CD14-positive monocyte (primary cell): ENCODE data around the gene ZNF281. TPM values are rescaled to one million over a fixed set of nuclear protein-coding genes. Genes with fewer than 3 reads are reported as not detected.

Experiments used
- DNase-seq, 3 donors: peaks; one replicate each; pipeline ENCODE4 v3.0.0-alpha.2; 2011 to 2022
- H2AFZ ChIP-seq: 2 replicates; pipeline ENCODE4 v1.6.0; 2012; ENCODE audit warnings: mild to moderate bottlenecking, low read depth, low read length, inconsistent platforms; ENCODE audit not compliant: insufficient read depth, poor library complexity, severe bottlenecking
- H3K27ac ChIP-seq, 2 donors: 1 replicate in 1 of 2; 2 replicates in 1 of 2; pipeline ENCODE4 v1.5.1; 2012 to 2013; ENCODE audit warnings: low read length in 2 of 2, control low read depth in 1 of 2, inconsistent platforms in 1 of 2, low read depth in 1 of 2, mild to moderate bottlenecking in 1 of 2
- H3K27me3 ChIP-seq, 2 donors: one replicate each; pipeline versions ENCODE4 v1.6.0 to v1.6.1; 2011 to 2013; ENCODE audit warnings: low read length in 2 of 2; ENCODE audit not compliant: control insufficient read depth in 2 of 2, insufficient read depth in 2 of 2
- H3K36me3 ChIP-seq, 2 donors: replicated peaks in 1 of 2; 1 replicate in 1 of 2; 2 replicates in 1 of 2; pipeline versions ENCODE4 v1.5.1 to v1.6.1; 2012 to 2013; ENCODE audit warnings: low read length in 2 of 2, control low read depth in 1 of 2, inconsistent platforms in 1 of 2, mild to moderate bottlenecking in 1 of 2; ENCODE audit not compliant: insufficient read depth in 2 of 2, control insufficient read depth in 1 of 2
- H3K4me1 ChIP-seq, 2 donors: 1 replicate in 1 of 2; 2 replicates in 1 of 2; pipeline versions ENCODE4 v1.5.1 to v1.6.1; 2012 to 2013; ENCODE audit warnings: low read length in 2 of 2, control low read depth in 1 of 2, inconsistent platforms in 1 of 2, mild to moderate bottlenecking in 1 of 2, moderate library complexity in 1 of 2; ENCODE audit not compliant: insufficient read depth in 2 of 2, control insufficient read depth in 1 of 2
- H3K4me2 ChIP-seq: replicated peaks from 2 replicates; pipeline ENCODE3; 2012; ENCODE audit warnings: low read length, moderate library complexity, mild to moderate bottlenecking; ENCODE audit not compliant: poor library complexity, severe bottlenecking; ENCODE audit errors: extremely low read depth
- H3K4me3 ChIP-seq, 3 experiments: fragments of 200-600 bp in 1 of 3; sonication (generic) in 1 of 3; replicated peaks in 1 of 3; 1 replicate in 2 of 3; 2 replicates in 1 of 3; pipeline ENCODE4 v1.5.1; 2011 to 2013; ENCODE audit warnings: low read length in 3 of 3, mild to moderate bottlenecking in 3 of 3, control low read depth in 2 of 3, low read depth in 2 of 3, inconsistent platforms in 1 of 3, moderate library complexity in 1 of 3
- H3K79me2 ChIP-seq: 2 replicates; pipeline ENCODE4 v1.6.0; 2012; ENCODE audit warnings: mild to moderate bottlenecking, control low read depth, inconsistent platforms, low read length, moderate library complexity; ENCODE audit not compliant: insufficient read depth
- H3K9ac ChIP-seq: 2 replicates; pipeline ENCODE4 v1.6.0; 2017; ENCODE audit warnings: low read length, mild to moderate bottlenecking; ENCODE audit not compliant: insufficient read depth, poor library complexity, severe bottlenecking
- H3K9me3 ChIP-seq, 2 donors: replicated peaks in 1 of 2; 1 replicate in 1 of 2; 2 replicates in 1 of 2; pipeline versions ENCODE4 v1.5.1 to v1.6.1; 2012 to 2013; ENCODE audit warnings: low read length in 2 of 2, control low read depth in 1 of 2; ENCODE audit not compliant: control insufficient read depth in 1 of 2, insufficient read depth in 1 of 2
- H4K20me1 ChIP-seq: 2 replicates; pipeline ENCODE4 v1.6.0; 2012; ENCODE audit warnings: mild to moderate bottlenecking, low read length, control low read depth, moderate library complexity; ENCODE audit not compliant: insufficient read depth
- H3K27ac Mint-ChIP-seq, 7 donors: one replicate each; pipeline ENCODE4 v1.8.0; 2020; ENCODE audit warnings: mild to moderate bottlenecking in 7 of 7, mixed read lengths in 7 of 7, moderate library complexity in 6 of 7, inconsistent platforms in 2 of 7
- H3K27me3 Mint-ChIP-seq, 3 donors: one replicate each; pipeline ENCODE4 v1.8.0; 2021 to 2022; ENCODE audit warnings: low read depth in 3 of 3, mild to moderate bottlenecking in 3 of 3, mixed read lengths in 3 of 3, moderate library complexity in 3 of 3, inconsistent platforms in 1 of 3
- H3K36me3 Mint-ChIP-seq, 2 donors: one replicate each; pipeline ENCODE4 v1.8.0; 2020; ENCODE audit warnings: mixed read lengths in 2 of 2, inconsistent platforms in 1 of 2, mild to moderate bottlenecking in 1 of 2
- H3K4me1 Mint-ChIP-seq: one replicate; pipeline ENCODE4 v1.8.0; 2020; ENCODE audit warnings: mild to moderate bottlenecking, mixed read lengths
- H3K4me3 Mint-ChIP-seq, 2 donors: one replicate each; pipeline ENCODE4 v1.8.0; 2020; ENCODE audit warnings: mild to moderate bottlenecking in 2 of 2, mixed read lengths in 2 of 2, moderate library complexity in 1 of 2
- H3K9me3 Mint-ChIP-seq, 7 donors: one replicate each; pipeline ENCODE4 v1.8.0; 2020 to 2022; ENCODE audit warnings: mixed read lengths in 7 of 7, mild to moderate bottlenecking in 6 of 7, moderate library complexity in 6 of 7, inconsistent platforms in 2 of 7
- CTCF ChIP-seq: fragments of 200-600 bp; IDR thresholded peaks from one replicate; pipeline ENCODE4 v1.8.0; 2022; ENCODE audit warnings: antibody characterized with exemption, mild to moderate bottlenecking
- WGBS: methylation state at CpG from one replicate; pipeline ENCODE4 v1.1.5; 2013; ENCODE audit warnings: missing lambda C conversion rate; ENCODE audit not compliant: insufficient coverage; 5-methylcytosine and 5-hydroxymethylcytosine counted together
- intact Hi-C, 2 donors: fragments of 100-400 bp; cut with micrococcal nuclease; formaldehyde crosslinking; loops; one replicate each; pipeline versions ENCODE4 v1.15.0 to v1.15.1; 2023
- polyA plus RNA-seq, 3 donors: library from polyadenylated mRNA; depleted of rRNA in 1 of 3; unstranded in 2 of 3; stranded (reverse) in 1 of 3; fragments of 300-500 nt in 2 of 3; fragments of >200 nt in 1 of 3; fragmentation: Illumina TruSeq in 2 of 3; gene quantifications; 1 replicate in 2 of 3; 2 replicates in 1 of 3; pipeline ENCODE4 v1.2.3, GENCODE V29; 2012 to 2021

The ZNF281 gene
- polyA plus RNA-seq, 3 donors = 10.5 to 30.6 (median 26.6) TPM

- H3K4me3 ChIP-seq = peak overlapping the region in 1 of 3 experiments; percentile 1
- Mint-ChIP-seq H3K9me3 (peaks cover 0 to 2% (median 0%) of the 10 kb centered on the region in 7 donors), H3K27ac (no peak overlapping the region), H3K4me1 (peaks cover 53% of the 10 kb centered on the region), H3K4me3 (peak overlapping the region; percentile 47 to 51), H3K27me3 (peaks cover 0 to 2% (median 1%) of the 10 kb centered on the region in 3 donors), H3K36me3 (peaks cover 17 to 21% of the 10 kb centered on the region in 2 donors)
- H2AFZ ChIP-seq = peak overlapping the region; percentile 60
- intact Hi-C loops = no loop called here
- H3K4me1 ChIP-seq = peaks cover 28 to 39% of the 10 kb centered on the region in 2 donors
- no peak for DNase-seq
- H3K27me3 ChIP-seq = no peaks in the 10 kb centered on the region
- no peaks in the 10 kb centered on the region for H3K9me3 ChIP-seq
- no peaks in the 10 kb centered on the region for H3K36me3 ChIP-seq
- peaks cover 32% of the 10 kb centered on the region for H3K79me2 ChIP-seq
- no peak for TF ChIP-seq CTCF
- H3K27ac ChIP-seq = no peak overlapping the region
- H3K4me2 ChIP-seq = peak overlapping the region; percentile 40
- no peaks in the 10 kb centered on the region for H4K20me1 ChIP-seq
- H3K9ac ChIP-seq = no peak overlapping the region
- WGBS = 84% methylated on average over 9 of the region's 20 CpGs
These were observed 1.8 kb upstream of the ZNF281 start for GRCh38 chr1:200411406-200412257.

- TF ChIP-seq CTCF = no peak
- peak overlapping the region; percentile 90 for H3K9ac ChIP-seq
- Mint-ChIP-seq H3K9me3 (peaks cover 0 to 2% (median 0%) of the 10 kb centered on the region in 7 donors), H3K36me3 (peaks cover 17 to 21% of the 10 kb centered on the region in 2 donors), H3K4me3 (peak overlapping the region; percentile 94 to 99), H3K4me1 (peaks cover 58% of the 10 kb centered on the region), H3K27me3 (peaks cover 0 to 2% (median 1%) of the 10 kb centered on the region in 3 donors), H3K27ac (peak overlapping the region in 6 of 7 donors; percentile 87 to 97 (median 93))
- 0% methylated on average over 6 of the region's 8 CpGs for WGBS
- peak overlapping the region; percentile 92 for H3K4me2 ChIP-seq
- peak in 1 of 3 donors; percentile 5 for DNase-seq
- peaks cover 33 to 50% of the 10 kb centered on the region in 2 donors for H3K4me1 ChIP-seq
- peak overlapping the region; percentile 86 for H2AFZ ChIP-seq
- H4K20me1 ChIP-seq = peaks cover 3% of the 10 kb centered on the region
- intact Hi-C loops = no loop called here
- H3K36me3 ChIP-seq = no peaks in the 10 kb centered on the region
- peak overlapping the region; percentile 60 to 88 (median 85) for H3K4me3 ChIP-seq
- peaks cover 43% of the 10 kb centered on the region for H3K79me2 ChIP-seq
- no peaks in the 10 kb centered on the region for H3K9me3 ChIP-seq
- no peaks in the 10 kb centered on the region for H3K27me3 ChIP-seq
- no peak overlapping the region for H3K27ac ChIP-seq
These were observed 686 bp upstream of the ZNF281 start for GRCh38 chr1:200410566-200410878.
